NT2/D1 (cell line): ENCODE results near the gene SIGLEC6.

Experiments
- DNase-seq: peaks from one replicate; pipeline ENCODE4 v3.0.0-alpha.2; 2011; ENCODE audit warnings: low read depth, low spot score
- H3K27me3 ChIP-seq: 2 replicates; pipeline ENCODE4 v1.6.0; 2011; ENCODE audit warnings: mild to moderate bottlenecking; ENCODE audit not compliant: insufficient read length, insufficient read depth
- H3K36me3 ChIP-seq: 2 replicates; pipeline ENCODE4 v1.6.1; 2011; ENCODE audit warnings: mild to moderate bottlenecking, low read length, mixed read lengths; ENCODE audit not compliant: insufficient read depth, insufficient read length
- H3K4me1 ChIP-seq: 2 replicates; pipeline ENCODE4 v1.5.1; 2011; ENCODE audit not compliant: insufficient read depth, insufficient read length
- H3K4me3 ChIP-seq: 2 replicates; pipeline ENCODE4 v1.5.1; 2011; ENCODE audit warnings: low read depth; ENCODE audit not compliant: insufficient read length
- H3K9ac ChIP-seq: 2 replicates; pipeline ENCODE4 v1.6.0; 2011; ENCODE audit warnings: low read depth; ENCODE audit not compliant: insufficient read length
- H3K9me3 ChIP-seq: 2 replicates; pipeline ENCODE4 v1.5.1; 2011; ENCODE audit warnings: mild to moderate bottlenecking, low read length; ENCODE audit not compliant: insufficient read depth
- SUZ12 ChIP-seq: IDR thresholded peaks from 2 replicates; pipeline ENCODE4 v1.6.1; 2011; ENCODE audit not compliant: insufficient read length, insufficient read depth; ENCODE audit errors: extremely low read depth
- YY1 ChIP-seq: IDR thresholded peaks from 2 replicates; pipeline ENCODE4 v1.6.1; 2011; ENCODE audit not compliant: insufficient read length, insufficient read depth
- ZNF274 ChIP-seq: IDR thresholded peaks from 2 replicates; pipeline ENCODE4 v1.6.1; 2011; ENCODE audit warnings: mild to moderate bottlenecking, low read depth, low read length

SIGLEC6 gene

DNA sequence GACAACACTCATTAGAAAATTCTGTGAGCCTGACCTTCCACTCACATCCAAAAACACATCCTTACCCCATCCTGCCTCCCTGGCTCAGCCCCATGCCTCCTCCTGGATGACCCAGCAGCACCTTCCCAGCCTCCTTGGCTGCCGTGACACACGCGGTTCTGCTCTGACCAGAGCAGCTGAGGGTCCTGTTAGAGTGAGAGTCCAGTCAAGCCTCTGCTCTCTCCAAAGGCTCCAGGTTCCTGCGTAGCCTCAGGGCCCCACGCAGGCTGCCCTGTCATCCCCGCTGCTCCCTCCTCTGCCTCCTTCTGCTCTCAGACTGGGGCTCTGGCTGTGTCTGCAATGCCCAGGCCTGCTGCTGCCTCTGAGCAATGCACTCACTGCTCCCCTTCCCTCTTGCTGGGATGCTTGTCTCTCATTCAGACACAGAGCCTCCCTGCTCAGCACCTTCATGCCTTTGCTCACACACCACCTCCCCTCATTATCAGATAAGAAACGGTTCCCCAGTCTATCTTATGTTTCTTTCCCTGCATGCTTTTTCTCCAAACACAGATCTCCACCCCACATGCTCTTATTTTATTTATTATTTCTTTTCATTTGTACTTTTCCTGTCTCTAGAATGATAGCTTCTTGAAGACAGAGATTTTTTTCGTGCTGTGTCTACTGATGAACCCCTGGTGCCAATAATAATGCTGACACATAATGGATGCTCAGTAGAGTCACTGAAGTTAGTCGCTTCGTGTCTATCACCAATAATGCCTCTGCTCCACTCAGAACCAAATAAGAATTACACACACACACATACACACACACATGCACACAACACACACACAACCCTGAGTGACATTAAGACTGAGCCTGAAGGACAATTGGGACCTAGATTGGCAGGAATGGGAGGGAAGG lies 10.2 kb upstream of the SIGLEC6 start:
- no peak for DNase-seq
- TF ChIP-seq ZNF274 = no peak
- no peak for TF ChIP-seq SUZ12
- no peak for TF ChIP-seq YY1
- Histone ChIP-seq H3K36me3 (no peaks in the 10 kb centered on the region), H3K4me3 (no peak overlapping the region), H3K4me1 (no peaks in the 10 kb centered on the region), H3K9ac (no peak overlapping the region), H3K27me3 (no peaks in the 10 kb centered on the region), H3K9me3 (no peaks in the 10 kb centered on the region)

- H3K36me3 ChIP-seq = no peaks in the 10 kb centered on the region
- no peak overlapping the region for H3K9ac ChIP-seq
- no peak overlapping the region for H3K4me3 ChIP-seq
- H3K4me1 ChIP-seq = no peaks in the 10 kb centered on the region
- H3K9me3 ChIP-seq = no peaks in the 10 kb centered on the region
- no peak for DNase-seq
- no peak for TF ChIP-seq SUZ12
- no peak for TF ChIP-seq YY1
- TF ChIP-seq ZNF274 = no peak
- H3K27me3 ChIP-seq = no peaks in the 10 kb centered on the region
Measured at GRCh38 chr19:51539821-51540366, 8.4 kb upstream of the SIGLEC6 start.

DNA sequence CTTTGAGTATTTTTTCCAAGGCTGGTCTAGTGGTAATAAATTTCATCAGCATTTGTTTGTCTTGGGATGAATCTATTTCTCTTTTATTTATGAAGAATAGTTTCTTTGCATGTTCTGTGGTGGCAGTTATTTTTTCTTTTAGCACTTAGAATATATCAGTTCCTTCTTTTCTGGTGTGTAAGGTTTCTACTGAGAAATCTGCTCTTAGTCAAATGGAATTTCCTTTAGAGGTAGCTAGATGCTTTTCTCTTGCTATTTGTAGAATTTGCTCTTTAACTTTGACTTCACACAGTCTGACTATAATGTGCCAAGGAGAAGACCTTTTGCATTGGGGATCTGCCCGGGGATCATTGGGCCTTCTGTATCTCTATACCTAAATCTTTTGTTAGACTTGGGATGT lies 4.1 kb upstream of the SIGLEC6 start:
- Histone ChIP-seq H3K4me3 (no peak overlapping the region), H3K9me3 (no peaks in the 10 kb centered on the region), H3K27me3 (no peaks in the 10 kb centered on the region), H3K9ac (no peak overlapping the region), H3K4me1 (no peaks in the 10 kb centered on the region), H3K36me3 (no peaks in the 10 kb centered on the region)
- DNase-seq = no peak
- TF ChIP-seq SUZ12 (no peak), YY1 (no peak), ZNF274 (no peak)

DNA sequence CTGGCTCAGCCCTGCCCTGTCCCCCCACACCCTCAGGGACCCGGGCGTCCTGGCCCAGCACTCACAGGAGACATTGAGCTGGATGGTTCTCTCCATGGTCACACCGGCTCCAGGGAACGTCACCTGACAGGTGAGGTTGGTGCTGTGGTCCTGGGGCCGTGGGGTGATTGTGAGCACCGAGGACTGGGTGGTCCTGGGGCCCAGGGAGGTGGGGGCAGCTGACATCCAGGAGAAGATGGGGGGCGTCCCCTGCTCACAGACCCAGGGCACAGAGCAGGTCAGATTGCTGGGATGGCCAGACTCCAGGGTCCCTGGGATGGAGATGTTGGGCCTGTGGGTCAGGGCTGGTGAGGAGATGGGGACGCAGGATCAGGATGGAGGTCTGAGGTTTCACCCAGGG lies 854 bp downstream of the SIGLEC6 start:
- Histone ChIP-seq H3K4me1 (peaks cover 3% of the 10 kb centered on the region), H3K4me3 (no peak overlapping the region), H3K27me3 (no peaks in the 10 kb centered on the region), H3K9ac (no peak overlapping the region), H3K9me3 (no peaks in the 10 kb centered on the region), H3K36me3 (no peaks in the 10 kb centered on the region)
- no peak for DNase-seq
- TF ChIP-seq ZNF274 (no peak), SUZ12 (no peak), YY1 (no peak)

- H3K4me3 ChIP-seq = no peak overlapping the region
- peaks cover 5% of the 10 kb centered on the region for H3K4me1 ChIP-seq
- no peaks in the 10 kb centered on the region for H3K27me3 ChIP-seq
- H3K9me3 ChIP-seq = no peaks in the 10 kb centered on the region
- no peak overlapping the region for H3K9ac ChIP-seq
- no peaks in the 10 kb centered on the region for H3K36me3 ChIP-seq
- no peak for DNase-seq
- no peak for TF ChIP-seq YY1
- TF ChIP-seq ZNF274 = no peak
- TF ChIP-seq SUZ12 = no peak
Measured at GRCh38 chr19:51529301-51529700, 2.2 kb downstream of the SIGLEC6 start.

DNA sequence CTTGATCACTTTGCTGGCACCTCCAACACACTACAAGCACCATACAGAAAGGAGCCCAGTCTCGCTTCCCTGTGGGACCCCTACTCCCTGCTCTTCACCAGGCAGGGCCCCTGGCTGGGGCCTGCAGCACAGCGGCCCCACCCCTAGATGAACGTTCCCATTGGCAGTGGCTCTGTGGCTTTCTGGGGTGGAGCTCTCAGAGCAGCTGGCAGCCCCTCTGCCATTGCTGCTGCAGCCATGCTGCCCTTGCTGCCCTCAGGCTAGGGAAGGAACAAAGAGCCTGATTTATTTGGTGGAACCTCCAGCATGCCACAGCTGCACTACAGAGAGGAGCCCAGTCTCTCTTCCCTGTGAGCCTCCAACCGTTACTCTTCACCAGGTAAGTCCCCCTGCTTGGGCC lies 5.8 kb downstream of the SIGLEC6 start:
- H3K4me1 ChIP-seq = peaks cover 5% of the 10 kb centered on the region
- no peak overlapping the region for H3K9ac ChIP-seq
- no peak for DNase-seq
- TF ChIP-seq YY1 (no peak), SUZ12 (no peak), ZNF274 (no peak)
- no peaks in the 10 kb centered on the region for H3K9me3 ChIP-seq
- no peak overlapping the region for H3K4me3 ChIP-seq
- no peaks in the 10 kb centered on the region for H3K27me3 ChIP-seq
- H3K36me3 ChIP-seq = no peaks in the 10 kb centered on the region

- no peak for DNase-seq
- no peaks in the 10 kb centered on the region for H3K9me3 ChIP-seq
Measured at GRCh38 chr19:51524666-51525264, 6.7 kb downstream of the SIGLEC6 start.

More at GRCh38 chr19:51524666-51525264, 6.7 kb downstream of the SIGLEC6 start:
- no peaks in the 10 kb centered on the region for H3K36me3 ChIP-seq
- H3K27me3 ChIP-seq = no peaks in the 10 kb centered on the region
- no peak overlapping the region for H3K4me3 ChIP-seq
- H3K4me1 ChIP-seq = peaks cover 5% of the 10 kb centered on the region
- no peak overlapping the region for H3K9ac ChIP-seq
- TF ChIP-seq SUZ12 (no peak), ZNF274 (no peak), YY1 (no peak)
